PFSK-1 (cell line): ENCODE results near the gene XBP1.

Experiments used
- FOXP2 ChIP-seq: optimal IDR thresholded peaks from 2 replicates; pipeline ENCODE3; 2011; ENCODE audit warnings: borderline replicate concordance, control low read depth, inconsistent platforms; ENCODE audit not compliant: insufficient read depth; ENCODE audit errors: extremely low read length, extremely low read depth
- POLR2AphosphoS5 ChIP-seq: IDR thresholded peaks from 2 replicates; pipeline ENCODE4 v1.6.1; 2012; ENCODE audit warnings: low read depth, mild to moderate bottlenecking, control low read depth, low read length, moderate library complexity
- SIN3A ChIP-seq: IDR thresholded peaks from 2 replicates; pipeline ENCODE4 v1.6.1; 2012; ENCODE audit warnings: mild to moderate bottlenecking, low read length, moderate library complexity, borderline replicate concordance; ENCODE audit not compliant: insufficient read depth
- TAF1 ChIP-seq: IDR thresholded peaks from 2 replicates; pipeline ENCODE4 v1.6.1; 2012; ENCODE audit warnings: low read length, control low read depth, borderline replicate concordance; ENCODE audit not compliant: insufficient read depth
- TF ChIP-seq, protein P1 (sequence below), 2 experiments: IDR thresholded peaks; 2 replicates each; pipeline versions ENCODE4 v1.6.1 to v1.8.0; 2011 to 2012; ENCODE audit warnings: low read depth in 2 of 2, low read length in 2 of 2, control low read depth in 1 of 2, inconsistent platforms in 1 of 2, mild to moderate bottlenecking in 1 of 2, moderate library complexity in 1 of 2; ENCODE audit not compliant: insufficient read depth in 1 of 2

The XBP1 gene

DNA sequence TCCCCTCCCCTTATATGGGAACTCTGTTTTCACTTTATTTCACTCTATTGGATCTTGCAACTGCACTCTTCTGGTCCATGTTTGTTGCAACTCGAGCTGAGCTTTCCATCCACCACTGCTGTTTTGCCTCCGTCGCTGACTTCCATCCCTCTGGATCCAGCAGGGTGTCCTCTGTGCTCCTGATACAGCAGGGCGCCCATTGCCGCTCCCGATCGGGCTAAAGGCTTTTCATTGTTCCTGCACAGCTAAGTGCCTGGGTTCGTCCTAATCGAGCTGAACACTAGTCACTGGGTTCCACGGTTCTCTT lies 39.0 kb downstream of the XBP1 start:
- TF ChIP-seq, protein P1, sequence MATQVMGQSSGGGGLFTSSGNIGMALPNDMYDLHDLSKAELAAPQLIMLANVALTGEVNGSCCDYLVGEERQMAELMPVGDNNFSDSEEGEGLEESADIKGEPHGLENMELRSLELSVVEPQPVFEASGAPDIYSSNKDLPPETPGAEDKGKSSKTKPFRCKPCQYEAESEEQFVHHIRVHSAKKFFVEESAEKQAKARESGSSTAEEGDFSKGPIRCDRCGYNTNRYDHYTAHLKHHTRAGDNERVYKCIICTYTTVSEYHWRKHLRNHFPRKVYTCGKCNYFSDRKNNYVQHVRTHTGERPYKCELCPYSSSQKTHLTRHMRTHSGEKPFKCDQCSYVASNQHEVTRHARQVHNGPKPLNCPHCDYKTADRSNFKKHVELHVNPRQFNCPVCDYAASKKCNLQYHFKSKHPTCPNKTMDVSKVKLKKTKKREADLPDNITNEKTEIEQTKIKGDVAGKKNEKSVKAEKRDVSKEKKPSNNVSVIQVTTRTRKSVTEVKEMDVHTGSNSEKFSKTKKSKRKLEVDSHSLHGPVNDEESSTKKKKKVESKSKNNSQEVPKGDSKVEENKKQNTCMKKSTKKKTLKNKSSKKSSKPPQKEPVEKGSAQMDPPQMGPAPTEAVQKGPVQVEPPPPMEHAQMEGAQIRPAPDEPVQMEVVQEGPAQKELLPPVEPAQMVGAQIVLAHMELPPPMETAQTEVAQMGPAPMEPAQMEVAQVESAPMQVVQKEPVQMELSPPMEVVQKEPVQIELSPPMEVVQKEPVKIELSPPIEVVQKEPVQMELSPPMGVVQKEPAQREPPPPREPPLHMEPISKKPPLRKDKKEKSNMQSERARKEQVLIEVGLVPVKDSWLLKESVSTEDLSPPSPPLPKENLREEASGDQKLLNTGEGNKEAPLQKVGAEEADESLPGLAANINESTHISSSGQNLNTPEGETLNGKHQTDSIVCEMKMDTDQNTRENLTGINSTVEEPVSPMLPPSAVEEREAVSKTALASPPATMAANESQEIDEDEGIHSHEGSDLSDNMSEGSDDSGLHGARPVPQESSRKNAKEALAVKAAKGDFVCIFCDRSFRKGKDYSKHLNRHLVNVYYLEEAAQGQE (IDR thresholded peaks at IDR 0.05; ENCODE audit: insufficient read depth in 1 of 2, low read depth in 2 of 2, low read length in 2 of 2), result no peak
- TF ChIP-seq SIN3A, result no peak
- no peak for TF ChIP-seq POLR2AphosphoS5
- no peak for TF ChIP-seq FOXP2
- TF ChIP-seq TAF1, result no peak

DNA sequence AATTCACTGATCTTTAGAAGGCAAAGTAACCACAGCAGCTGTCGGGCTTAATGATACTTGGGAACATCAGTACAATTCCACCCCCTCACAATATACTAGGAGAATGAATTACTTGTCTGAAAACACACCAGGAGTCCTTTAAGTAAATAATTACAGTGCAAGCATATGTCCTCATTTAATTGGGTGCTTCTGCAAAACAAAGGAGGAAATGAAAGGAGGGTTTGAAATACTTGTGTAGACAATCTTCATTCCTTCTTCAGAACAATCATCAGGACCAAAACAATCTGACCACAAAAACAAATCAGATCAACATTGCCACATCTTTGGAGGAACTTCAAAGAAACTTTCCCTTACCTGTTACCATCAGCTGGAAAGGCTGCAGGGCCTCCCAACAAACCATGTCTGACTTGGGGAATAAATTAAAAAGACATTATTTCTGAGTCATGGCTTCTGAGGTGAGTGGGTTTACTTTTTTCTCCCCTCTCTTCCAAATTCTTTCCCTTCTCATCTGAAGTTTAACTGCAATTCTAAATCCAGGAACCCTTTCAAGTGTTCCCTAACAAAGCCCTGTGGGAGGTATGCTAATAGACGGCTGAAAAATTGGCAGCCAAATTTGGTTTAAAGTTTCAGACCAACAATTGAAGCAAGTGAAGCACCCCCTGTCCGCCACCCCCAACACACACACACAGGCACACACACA lies 40.4 kb downstream of the XBP1 start:
- TF ChIP-seq, protein P1 (IDR thresholded peaks at IDR 0.05; ENCODE audit: insufficient read depth in 1 of 2, low read depth in 2 of 2, low read length in 2 of 2), result no peak
- no peak for TF ChIP-seq POLR2AphosphoS5

DNA sequence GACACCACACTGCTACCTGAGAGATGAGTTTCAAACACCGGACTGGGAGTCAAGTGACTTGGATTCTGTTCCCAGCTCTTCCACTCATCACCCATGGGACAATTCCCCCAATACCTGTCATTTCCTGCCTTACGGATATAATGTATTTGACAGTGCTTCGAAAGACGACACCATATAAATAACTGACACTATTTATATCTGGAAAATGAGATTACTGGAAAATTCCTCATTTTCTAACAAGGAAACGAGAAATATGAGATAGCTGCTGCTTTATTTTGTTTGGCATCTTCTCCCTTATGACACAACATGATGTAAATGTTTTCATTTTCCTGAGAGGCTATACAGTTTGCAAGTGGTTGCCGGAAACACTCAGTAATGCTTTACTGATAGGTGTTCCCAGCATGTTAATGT lies 49.9 kb downstream of the XBP1 start:
- TF ChIP-seq POLR2AphosphoS5 (no peak), FOXP2 (no peak), TAF1 (no peak), SIN3A (no peak)
- TF ChIP-seq, protein P1 (IDR thresholded peaks at IDR 0.05; ENCODE audit: insufficient read depth in 1 of 2, low read depth in 2 of 2, low read length in 2 of 2), result no peak
